ENCODE measurements around the gene MME. TPM values are rescaled to one million over a fixed set of nuclear protein-coding genes. Genes with fewer than 3 reads are reported as not detected.

MME gene
- polyA plus RNA-seq, 1 experiment = 61.7 TPM

DNA sequence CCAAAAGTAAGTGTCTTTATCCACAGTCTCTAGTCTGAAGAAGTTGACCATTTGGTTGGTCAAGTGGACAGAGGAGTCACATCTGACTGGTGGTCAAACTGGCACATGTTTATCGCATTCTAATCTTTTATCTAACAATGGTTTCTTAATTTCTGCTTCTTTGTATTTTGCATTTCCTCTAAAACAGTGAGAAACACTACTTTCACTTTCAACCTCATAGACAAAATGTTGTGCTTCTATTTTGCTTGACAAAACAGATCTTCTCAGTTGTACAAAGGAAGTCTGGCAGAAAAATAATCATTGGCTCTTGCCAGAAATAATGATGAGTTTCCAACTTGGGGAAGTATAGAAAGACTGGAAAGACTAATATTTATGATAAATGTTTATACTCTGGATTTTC is 103.9 kb downstream of the MME start:
- no peak overlapping the region for H3K27ac ChIP-seq (ENCODE audit: low read depth, low read length)
- no peak overlapping the region for H3K4me3 ChIP-seq (ENCODE audit: low read depth, low read length)
- no peak for DNase-seq (ENCODE audit: low read depth, low spot score)
- TF ChIP-seq, protein P1, sequence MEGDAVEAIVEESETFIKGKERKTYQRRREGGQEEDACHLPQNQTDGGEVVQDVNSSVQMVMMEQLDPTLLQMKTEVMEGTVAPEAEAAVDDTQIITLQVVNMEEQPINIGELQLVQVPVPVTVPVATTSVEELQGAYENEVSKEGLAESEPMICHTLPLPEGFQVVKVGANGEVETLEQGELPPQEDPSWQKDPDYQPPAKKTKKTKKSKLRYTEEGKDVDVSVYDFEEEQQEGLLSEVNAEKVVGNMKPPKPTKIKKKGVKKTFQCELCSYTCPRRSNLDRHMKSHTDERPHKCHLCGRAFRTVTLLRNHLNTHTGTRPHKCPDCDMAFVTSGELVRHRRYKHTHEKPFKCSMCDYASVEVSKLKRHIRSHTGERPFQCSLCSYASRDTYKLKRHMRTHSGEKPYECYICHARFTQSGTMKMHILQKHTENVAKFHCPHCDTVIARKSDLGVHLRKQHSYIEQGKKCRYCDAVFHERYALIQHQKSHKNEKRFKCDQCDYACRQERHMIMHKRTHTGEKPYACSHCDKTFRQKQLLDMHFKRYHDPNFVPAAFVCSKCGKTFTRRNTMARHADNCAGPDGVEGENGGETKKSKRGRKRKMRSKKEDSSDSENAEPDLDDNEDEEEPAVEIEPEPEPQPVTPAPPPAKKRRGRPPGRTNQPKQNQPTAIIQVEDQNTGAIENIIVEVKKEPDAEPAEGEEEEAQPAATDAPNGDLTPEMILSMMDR (IDR thresholded peaks at IDR 0.05; ENCODE audit: low read depth, low read length) = no peak
- H3K9me3 ChIP-seq (ENCODE audit: control insufficient read depth, insufficient read depth, low read length) = no peaks in the 10 kb centered on the region
- CTCF ChIA-PET = interaction anchor here (2.2 kb wide), 1 partner anchor 139 kb away, joined by 13 read pairs; no protein-coding TSS in a partner anchor
- POLR2A ChIA-PET = no interaction called here
- H3K27me3 ChIP-seq (ENCODE audit: control insufficient read depth, insufficient read depth, low read length) = no peaks in the 10 kb centered on the region

DNA sequence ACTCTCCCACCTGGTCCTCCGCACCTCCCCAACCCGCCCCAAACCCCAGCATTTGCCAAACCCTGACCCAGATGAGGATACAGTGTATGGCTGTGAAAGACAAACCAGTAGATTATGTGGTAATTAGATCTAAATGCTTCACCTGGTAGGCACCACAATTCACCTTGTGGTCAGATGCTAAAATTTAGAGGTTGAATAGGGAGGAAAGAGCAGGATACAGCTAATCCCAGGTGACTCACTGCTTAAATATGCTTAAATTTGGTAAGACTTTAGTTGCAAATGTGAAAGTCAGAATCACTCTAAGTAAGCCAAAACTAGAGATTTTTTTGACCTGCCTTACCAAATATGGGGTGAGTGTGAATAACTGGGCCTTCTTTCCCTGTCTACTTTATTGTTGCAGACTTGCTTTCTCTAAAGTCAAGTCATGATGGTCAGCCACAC is 105.5 kb downstream of the MME start:
- no peaks in the 10 kb centered on the region for H3K9me3 ChIP-seq (ENCODE audit: control insufficient read depth, insufficient read depth, low read length)
- TF ChIP-seq, protein P1 (IDR thresholded peaks at IDR 0.05; ENCODE audit: low read depth, low read length) = no peak
- ChIA-PET CTCF (interaction anchor here (1.1 kb wide), 1 partner anchor 166 kb away, joined by 4 read pairs; no protein-coding TSS in a partner anchor), POLR2A (no interaction called here)
- H3K27me3 ChIP-seq (ENCODE audit: control insufficient read depth, insufficient read depth, low read length) = no peaks in the 10 kb centered on the region
- H3K27ac ChIP-seq (ENCODE audit: low read depth, low read length) = no peak overlapping the region
- no peak overlapping the region for H3K4me3 ChIP-seq (ENCODE audit: low read depth, low read length)
- DNase-seq (ENCODE audit: low read depth, low spot score) = peak; percentile 32

DNA sequence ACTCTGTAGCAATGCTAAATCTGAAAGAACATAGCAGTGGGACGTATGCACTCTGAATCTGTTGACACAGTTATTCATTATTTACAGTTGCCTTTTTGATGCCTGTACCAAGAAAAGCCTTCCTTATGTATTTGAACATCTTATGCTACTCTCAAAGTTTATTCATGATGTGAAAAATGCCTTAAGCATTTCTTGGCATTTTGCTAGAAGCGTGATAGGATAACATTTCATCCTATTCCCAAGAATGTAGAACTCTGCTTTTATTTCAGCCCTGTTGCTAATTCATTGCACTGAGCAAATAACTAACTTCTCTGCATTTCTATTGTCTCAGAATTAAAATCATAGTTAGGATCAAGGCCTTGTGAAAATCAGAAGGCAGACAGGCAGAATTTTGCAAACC is 107.9 kb downstream of the MME start:
- ChIA-PET CTCF (no interaction called here), POLR2A (no interaction called here)
- peak; percentile 1 for DNase-seq (ENCODE audit: low read depth, low spot score)
- Histone ChIP-seq H3K9me3 (ENCODE audit: control insufficient read depth, insufficient read depth, low read length) (no peaks in the 10 kb centered on the region), H3K4me3 (ENCODE audit: low read depth, low read length) (no peak overlapping the region), H3K27ac (ENCODE audit: low read depth, low read length) (no peak overlapping the region), H3K27me3 (ENCODE audit: control insufficient read depth, insufficient read depth, low read length) (no peaks in the 10 kb centered on the region)
- TF ChIP-seq, protein P1 (IDR thresholded peaks at IDR 0.05; ENCODE audit: low read depth, low read length) = no peak

DNA sequence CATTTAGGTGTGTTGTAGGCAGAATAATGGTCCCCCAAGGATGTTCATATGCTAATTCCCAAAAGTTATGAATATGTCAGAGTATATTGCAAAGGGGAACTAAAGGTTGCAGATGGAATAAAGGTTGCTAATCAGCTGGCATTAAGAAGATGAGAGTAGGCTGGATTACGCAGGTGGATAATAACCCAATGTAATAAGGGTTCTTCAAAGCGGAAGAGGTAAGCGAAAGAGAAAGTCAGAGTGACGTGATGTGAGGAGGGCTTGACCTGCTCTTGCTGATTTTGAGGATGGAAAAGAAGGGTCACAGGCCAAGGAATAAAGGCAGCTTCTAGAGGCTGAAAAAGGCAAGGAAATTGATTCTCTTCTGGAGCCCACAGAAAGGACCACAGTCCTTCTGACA is 109.4 kb downstream of the MME start:
- no peaks in the 10 kb centered on the region for H3K27me3 ChIP-seq (ENCODE audit: control insufficient read depth, insufficient read depth, low read length)
- TF ChIP-seq, protein P1 (IDR thresholded peaks at IDR 0.05; ENCODE audit: low read depth, low read length) = no peak
- no peak for DNase-seq (ENCODE audit: low read depth, low spot score)
- H3K9me3 ChIP-seq (ENCODE audit: control insufficient read depth, insufficient read depth, low read length) = no peaks in the 10 kb centered on the region
- ChIA-PET CTCF (no interaction called here), POLR2A (no interaction called here)
- H3K4me3 ChIP-seq (ENCODE audit: low read depth, low read length) = no peak overlapping the region
- no peak overlapping the region for H3K27ac ChIP-seq (ENCODE audit: low read depth, low read length)

DNA sequence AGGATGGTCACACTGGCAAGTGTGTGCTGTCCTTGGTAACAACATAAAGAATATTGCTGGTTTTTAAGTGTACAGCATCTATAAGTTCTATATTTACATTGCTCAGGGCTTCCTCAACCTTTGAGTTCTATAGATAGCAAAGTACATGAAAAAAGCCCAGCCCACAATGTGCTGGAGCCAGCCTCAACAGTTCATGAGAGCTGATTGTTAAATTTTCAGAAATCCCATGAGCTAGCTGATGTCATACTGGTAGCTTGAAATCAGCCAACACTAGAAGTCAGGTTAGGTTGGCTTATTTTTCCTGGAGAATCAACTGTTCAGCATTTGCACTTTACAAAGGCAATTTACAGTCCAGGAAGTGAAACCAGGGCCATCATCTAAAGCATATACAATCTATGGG is 110.6 kb downstream of the MME start:
- POLR2A ChIA-PET = no interaction called here
- Histone ChIP-seq H3K27ac (ENCODE audit: low read depth, low read length) (no peak overlapping the region), H3K4me3 (ENCODE audit: low read depth, low read length) (no peak overlapping the region), H3K9me3 (ENCODE audit: control insufficient read depth, insufficient read depth, low read length) (no peaks in the 10 kb centered on the region), H3K27me3 (ENCODE audit: control insufficient read depth, insufficient read depth, low read length) (no peaks in the 10 kb centered on the region)
- TF ChIP-seq, protein P1 (IDR thresholded peaks at IDR 0.05; ENCODE audit: low read depth, low read length) = no peak
- DNase-seq (ENCODE audit: low read depth, low spot score) = no peak
- CTCF ChIA-PET = interaction anchor here (1.0 kb wide), 1 partner anchor 133 kb away, joined by 3 read pairs; no protein-coding TSS in a partner anchor

Measured in AG04450 (cell line).